Heart right ventricle (tissue), 16 donors: ENCODE results near the gene CDK5RAP2. TPM values are rescaled to one million over a fixed set of nuclear protein-coding genes. Genes with fewer than 3 reads are reported as not detected.

Experiments used
- ATAC-seq, 8 donors: fragments of 200-7000 bp; cut with Tn5 transposase; one replicate each; pipeline ENCODE4 v1.9.1; 2020; ENCODE audit warnings: mild to moderate bottlenecking in 8 of 8, moderate library complexity in 8 of 8, moderate number of reproducible peaks in 1 of 8
- DNase-seq, 2 donors: peaks; one replicate each; pipeline ENCODE4 v3.0.0-alpha.2; 2020
- H3K27ac ChIP-seq, 10 donors: fragments of 200-600 bp; sonication (generic) in 2 of 10; one replicate each; pipeline versions ENCODE4 v1.5.0 to v1.8.0; 2020 to 2022; ENCODE audit warnings: mild to moderate bottlenecking in 3 of 10
- H3K27me3 ChIP-seq, 7 donors: fragments of 200-600 bp; one replicate each; pipeline ENCODE4 v1.8.0; 2021 to 2022; ENCODE audit warnings: mild to moderate bottlenecking in 2 of 7
- H3K36me3 ChIP-seq, 9 donors: fragments of 200-600 bp; sonication (generic) in 1 of 9; one replicate each; pipeline versions ENCODE4 v1.5.0 to v1.8.0; 2020 to 2022; ENCODE audit warnings: mild to moderate bottlenecking in 2 of 9
- H3K4me1 ChIP-seq, 9 donors: fragments of 200-600 bp; sonication (generic) in 1 of 9; one replicate each; pipeline versions ENCODE4 v1.5.0 to v1.8.0; 2020 to 2022; ENCODE audit warnings: mild to moderate bottlenecking in 4 of 9
- H3K4me3 ChIP-seq, 10 donors: fragments of 200-600 bp; sonication (generic) in 2 of 10; one replicate each; pipeline versions ENCODE4 v1.5.0 to v1.8.0; 2020 to 2022; ENCODE audit warnings: mild to moderate bottlenecking in 7 of 10, moderate library complexity in 2 of 10
- H3K9me3 ChIP-seq, 11 donors: fragments of 200-600 bp in 10 of 11; sonication (generic) in 2 of 11; one replicate each; pipeline versions ENCODE4 v1.5.0 to v1.8.0; 2013 to 2022; ENCODE audit warnings: mild to moderate bottlenecking in 2 of 11, control low read depth in 1 of 11, moderate library complexity in 1 of 11
- WGBS, 2 donors: extraction: QIAGEN DNeasy Blood & Tissue Kit; methylation state at CpG; one replicate each; pipeline ENCODE4 v1.1.7; 2013; ENCODE audit warnings: inconsistent platforms in 1 of 2; 5-methylcytosine and 5-hydroxymethylcytosine counted together
- intact Hi-C, 10 donors: fragments of 100-400 bp; cut with DNase I; formaldehyde crosslinking; loops; one replicate each; pipeline versions ENCODE4 v1.11.1 to v1.14.2; 2022
- polyA plus RNA-seq, 2 donors: library from polyadenylated mRNA; stranded (reverse); fragments of 200-250 nt; gene quantifications; one replicate each; pipeline ENCODE4 v1.2.3, GENCODE V29; 2013
- total RNA-seq, 10 donors: library from RNA; stranded (reverse); fragmentation: NEBNext Ultra II Directional in 3 of 10; extraction: Animal tissue kit (Norgen Biotek cat#: 25700) in 3 of 10; gene quantifications; one replicate each; pipeline versions ENCODE4 v1.2.1 to v1.2.4, GENCODE V29; 2021 to 2023
- TF ChIP-seq, protein P1 (sequence below), 9 donors: fragments of 200-600 bp; sonication (generic) in 2 of 9; IDR thresholded peaks; one replicate each; pipeline versions ENCODE4 v1.5.0 to v1.8.0; 2021 to 2022; ENCODE audit warnings: antibody characterized with exemption in 9 of 9, mild to moderate bottlenecking in 5 of 9, moderate library complexity in 1 of 9
- donor health status: Arrhythmogenic right ventricular cardiomyopathy.
- donor health status: ischemic (EF 13 %, LVEDD 7.1; RV severe dilation, severe dysfunction).
- donor health status: healthy with polysubstance abuse.
- donor health status: DM: no; HTN: yes; CAD: no.
- donor health status: DM: no; HTN: no; CAD: no.
- donor health status: ischemic (EF 25% LVEDD 6.9; RV normal size, moderate dysfunction).
- donor health status: ischemic (EF 25% LVEDD 5.7; RV mildly dilated, moderate dysfunction).
- donor health status: healthy.
- donor health status: DM: yes; HTN: yes; CAD: no.
- donor health status: Ischemic cardiomyopathy.
- donor health status: ischemic (EF 35%, LVEDD 5.7; RV mildly dilated, moderate dysfunction).
- donor health status: nonischemic (EF 11% LVEDD 7.7; RV severe dilation, severe dysfunction).
- donor health status: DM: yes; HTN: yes; CAD: no.
- donor health status: PGD.
- donor health status: ischemic (EF 29% LVEDD 5.4; RV normal size, mild dysfunction).
- donor health status: nonischemic (EF 23%, LVEDD 6.1; RV moderate dilation, normal function).

The CDK5RAP2 gene
- total and polyA plus RNA-seq, 12 donors = 21.6 to 80.1 (median 53.4) TPM

DNA sequence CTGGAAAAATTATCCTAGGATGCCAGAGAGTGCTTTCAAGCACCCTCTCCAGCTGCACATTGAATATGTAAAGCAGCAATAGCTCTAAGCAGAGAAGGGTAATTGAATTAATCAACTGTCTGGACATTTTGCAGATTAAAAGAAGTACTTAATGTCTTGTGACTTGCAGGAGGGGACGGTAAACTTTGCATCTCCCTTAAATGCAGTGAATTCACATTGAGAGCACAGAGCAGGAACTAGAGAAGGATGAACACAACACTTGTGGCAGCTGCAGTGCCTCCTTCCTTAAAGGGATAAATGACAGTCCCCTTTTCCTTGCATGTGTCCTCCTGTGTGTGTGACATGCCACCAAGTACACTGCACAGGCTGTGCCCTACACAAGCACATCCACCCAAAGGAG lies 7.4 kb upstream of the CDK5RAP2 start:
- Histone ChIP-seq H3K9me3 (peaks cover 0 to 7% (median 0%) of the 10 kb centered on the region in 11 donors), H3K27ac (no peak overlapping the region), H3K36me3 (no peaks in the 10 kb centered on the region), H3K4me1 (peaks cover 0 to 15% (median 0%) of the 10 kb centered on the region in 9 donors), H3K27me3 (peaks cover 0 to 5% (median 0%) of the 10 kb centered on the region in 7 donors), H3K4me3 (no peak overlapping the region)
- TF ChIP-seq, protein P1, sequence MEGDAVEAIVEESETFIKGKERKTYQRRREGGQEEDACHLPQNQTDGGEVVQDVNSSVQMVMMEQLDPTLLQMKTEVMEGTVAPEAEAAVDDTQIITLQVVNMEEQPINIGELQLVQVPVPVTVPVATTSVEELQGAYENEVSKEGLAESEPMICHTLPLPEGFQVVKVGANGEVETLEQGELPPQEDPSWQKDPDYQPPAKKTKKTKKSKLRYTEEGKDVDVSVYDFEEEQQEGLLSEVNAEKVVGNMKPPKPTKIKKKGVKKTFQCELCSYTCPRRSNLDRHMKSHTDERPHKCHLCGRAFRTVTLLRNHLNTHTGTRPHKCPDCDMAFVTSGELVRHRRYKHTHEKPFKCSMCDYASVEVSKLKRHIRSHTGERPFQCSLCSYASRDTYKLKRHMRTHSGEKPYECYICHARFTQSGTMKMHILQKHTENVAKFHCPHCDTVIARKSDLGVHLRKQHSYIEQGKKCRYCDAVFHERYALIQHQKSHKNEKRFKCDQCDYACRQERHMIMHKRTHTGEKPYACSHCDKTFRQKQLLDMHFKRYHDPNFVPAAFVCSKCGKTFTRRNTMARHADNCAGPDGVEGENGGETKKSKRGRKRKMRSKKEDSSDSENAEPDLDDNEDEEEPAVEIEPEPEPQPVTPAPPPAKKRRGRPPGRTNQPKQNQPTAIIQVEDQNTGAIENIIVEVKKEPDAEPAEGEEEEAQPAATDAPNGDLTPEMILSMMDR (IDR thresholded peaks at IDR 0.05) = no peak
- DNase-seq (no peak), ATAC-seq (no peak)
- intact Hi-C loops = no loop called here
- 20 to 21% methylated on average over 1 of the region's 1 CpG for WGBS, 2 donors

DNA sequence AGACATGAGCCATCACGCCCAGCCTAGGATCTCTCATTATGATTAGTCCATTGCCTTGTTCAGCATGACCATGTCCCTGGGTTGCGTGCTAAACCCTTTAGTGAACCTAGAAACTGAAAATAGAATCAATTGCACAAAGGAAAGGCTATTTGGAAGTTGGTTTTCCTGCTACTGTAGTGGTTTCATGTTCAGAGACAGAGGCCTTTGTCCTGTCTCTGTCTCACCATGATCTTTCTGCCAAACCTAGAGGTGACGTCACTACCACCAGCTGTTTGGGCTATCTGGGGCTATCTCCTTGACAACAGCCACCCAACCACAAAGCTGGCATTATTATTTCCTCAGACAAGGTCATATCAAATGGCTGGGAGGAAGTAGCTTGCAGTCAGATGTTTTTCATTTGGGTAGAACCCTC lies 4.0 kb upstream of the CDK5RAP2 start:
- Histone ChIP-seq H3K27ac (peak overlapping the region in 4 of 10 donors; percentile 23 to 54 (median 28)), H3K27me3 (no peaks in the 10 kb centered on the region), H3K4me3 (no peak overlapping the region), H3K9me3 (no peaks in the 10 kb centered on the region), H3K4me1 (peaks cover 0 to 28% (median 10%) of the 10 kb centered on the region in 9 donors), H3K36me3 (no peaks in the 10 kb centered on the region)
- 53 to 59% methylated on average over 3 of the region's 3 CpGs for WGBS, 2 donors
- peak in 1 of 2 donors; percentile 62 for DNase-seq
- ATAC-seq = peak in 5 of 8 donors; percentile 12 to 55 (median 28)
- intact Hi-C loops = no loop called here
- TF ChIP-seq, protein P1 (IDR thresholded peaks at IDR 0.05) = no peak

DNA sequence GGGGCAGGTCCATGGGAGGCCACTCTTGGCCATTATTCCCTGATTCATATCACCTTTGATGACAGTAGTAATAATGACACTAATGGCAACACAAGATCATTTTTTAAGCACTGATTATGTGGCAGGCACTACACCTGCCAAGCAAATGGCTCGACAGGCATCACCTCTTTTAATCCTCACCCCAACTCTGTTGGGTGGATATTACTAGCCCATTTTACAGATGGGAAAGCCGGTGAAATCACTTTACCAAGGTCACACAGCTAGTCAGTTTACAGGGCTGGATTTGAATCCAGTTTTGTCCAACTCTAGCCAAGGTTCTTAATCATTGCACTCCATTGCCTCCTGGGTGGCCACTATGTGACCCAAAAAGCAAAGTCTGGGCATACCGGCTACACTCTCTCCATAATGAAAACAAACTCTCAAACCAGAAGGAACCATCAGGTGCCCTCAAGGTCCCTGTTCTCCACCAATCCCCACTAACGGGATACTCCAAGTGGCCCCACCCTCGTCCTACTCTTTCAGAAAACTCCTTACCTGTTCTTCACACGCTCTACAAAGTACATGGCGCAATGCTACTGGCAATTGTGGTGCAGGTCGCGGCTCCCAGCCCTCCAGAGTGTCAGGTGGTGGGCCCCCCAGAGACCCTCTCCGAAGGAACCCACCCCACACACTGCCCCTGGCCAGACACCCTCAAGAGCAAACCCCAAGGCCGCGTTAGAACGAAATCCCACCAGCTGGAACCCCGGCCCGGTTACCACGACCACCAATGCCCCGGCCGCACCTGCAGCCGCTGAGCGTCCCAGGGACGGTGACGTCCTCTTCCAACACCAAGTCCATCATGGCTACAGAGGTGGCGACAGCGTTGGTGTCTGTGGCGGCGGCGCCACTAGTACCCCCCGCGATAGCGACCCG lies 572 bp downstream of the CDK5RAP2 start:
- Histone ChIP-seq H3K36me3 (peaks cover 0 to 13% (median 0%) of the 10 kb centered on the region in 9 donors), H3K27ac (peak overlapping the region in 9 of 10 donors; percentile 66 to 89 (median 75)), H3K4me3 (peak overlapping the region; percentile 80 to 100 (median 96)), H3K4me1 (peaks cover 0 to 31% (median 16%) of the 10 kb centered on the region in 9 donors), H3K9me3 (no peaks in the 10 kb centered on the region), H3K27me3 (no peaks in the 10 kb centered on the region)
- TF ChIP-seq, protein P1 (IDR thresholded peaks at IDR 0.05) = no peak
- intact Hi-C loops = loop anchor here in 1 of 10 donors (10.0 kb wide), 1 partner anchor 1525 kb away; no protein-coding TSS in a partner anchor
- DNase-seq = no peak
- ATAC-seq = peak in 1 of 8 donors; percentile 55
- WGBS, 2 donors = 7% methylated on average over 31 of the region's 31 CpGs

DNA sequence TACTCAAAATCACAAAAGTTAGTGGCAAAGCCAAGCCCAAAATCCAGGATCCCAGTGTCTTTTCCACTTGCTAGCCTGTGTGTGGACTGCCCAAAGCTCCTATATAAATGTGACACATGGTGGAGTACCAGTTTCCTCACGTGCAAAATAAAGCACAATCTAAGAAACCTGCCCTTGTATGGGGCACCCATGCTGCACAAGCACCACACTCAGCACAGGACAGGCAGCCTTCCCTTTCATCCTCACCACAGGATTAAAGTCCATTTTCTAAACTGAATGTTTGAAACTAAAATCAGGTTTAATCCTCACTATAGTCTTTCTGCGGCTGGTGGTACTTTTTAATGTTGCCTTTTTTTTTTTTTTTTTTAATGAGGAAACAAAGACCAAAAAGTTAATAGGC lies 5.5 kb downstream of the CDK5RAP2 start:
- ATAC-seq = no peak
- TF ChIP-seq, protein P1 (IDR thresholded peaks at IDR 0.05) = no peak
- Histone ChIP-seq H3K4me1 (peaks cover 0 to 40% (median 25%) of the 10 kb centered on the region in 9 donors), H3K27me3 (no peaks in the 10 kb centered on the region), H3K36me3 (peaks cover 0 to 40% (median 20%) of the 10 kb centered on the region in 9 donors), H3K9me3 (no peaks in the 10 kb centered on the region), H3K27ac (no peak overlapping the region), H3K4me3 (no peak overlapping the region)
- DNase-seq = no peak
- 81 to 84% methylated on average over 2 of the region's 2 CpGs for WGBS, 2 donors
- intact Hi-C loops = loop anchor here in 1 of 10 donors (10.0 kb wide), 1 partner anchor 1520 kb away; no protein-coding TSS in a partner anchor
